Measurements from ENCODE around the gene AK5.

- TF ChIP-seq, protein P1, sequence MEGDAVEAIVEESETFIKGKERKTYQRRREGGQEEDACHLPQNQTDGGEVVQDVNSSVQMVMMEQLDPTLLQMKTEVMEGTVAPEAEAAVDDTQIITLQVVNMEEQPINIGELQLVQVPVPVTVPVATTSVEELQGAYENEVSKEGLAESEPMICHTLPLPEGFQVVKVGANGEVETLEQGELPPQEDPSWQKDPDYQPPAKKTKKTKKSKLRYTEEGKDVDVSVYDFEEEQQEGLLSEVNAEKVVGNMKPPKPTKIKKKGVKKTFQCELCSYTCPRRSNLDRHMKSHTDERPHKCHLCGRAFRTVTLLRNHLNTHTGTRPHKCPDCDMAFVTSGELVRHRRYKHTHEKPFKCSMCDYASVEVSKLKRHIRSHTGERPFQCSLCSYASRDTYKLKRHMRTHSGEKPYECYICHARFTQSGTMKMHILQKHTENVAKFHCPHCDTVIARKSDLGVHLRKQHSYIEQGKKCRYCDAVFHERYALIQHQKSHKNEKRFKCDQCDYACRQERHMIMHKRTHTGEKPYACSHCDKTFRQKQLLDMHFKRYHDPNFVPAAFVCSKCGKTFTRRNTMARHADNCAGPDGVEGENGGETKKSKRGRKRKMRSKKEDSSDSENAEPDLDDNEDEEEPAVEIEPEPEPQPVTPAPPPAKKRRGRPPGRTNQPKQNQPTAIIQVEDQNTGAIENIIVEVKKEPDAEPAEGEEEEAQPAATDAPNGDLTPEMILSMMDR (IDR thresholded peaks at IDR 0.05), result no peak
- no peak for TF ChIP-seq EZH2 (IDR thresholded peaks at IDR 0.05; ENCODE audit: borderline replicate concordance, insufficient read depth, low read depth, low read length, poor library complexity, severe bottlenecking)
These were observed 43.4 kb upstream of the AK5 start for GRCh38 chr1:77238462-77238861.

Measured in B cell (primary cell).